Activated gamma-delta T cell (primary cell): ENCODE measurements around the gene PADI2.

Experiments used
- DNase-seq: peaks from one replicate; lab custom pipeline; 2025; lab: John Stamatoyannopoulos, UW

The PADI2 gene

DNA sequence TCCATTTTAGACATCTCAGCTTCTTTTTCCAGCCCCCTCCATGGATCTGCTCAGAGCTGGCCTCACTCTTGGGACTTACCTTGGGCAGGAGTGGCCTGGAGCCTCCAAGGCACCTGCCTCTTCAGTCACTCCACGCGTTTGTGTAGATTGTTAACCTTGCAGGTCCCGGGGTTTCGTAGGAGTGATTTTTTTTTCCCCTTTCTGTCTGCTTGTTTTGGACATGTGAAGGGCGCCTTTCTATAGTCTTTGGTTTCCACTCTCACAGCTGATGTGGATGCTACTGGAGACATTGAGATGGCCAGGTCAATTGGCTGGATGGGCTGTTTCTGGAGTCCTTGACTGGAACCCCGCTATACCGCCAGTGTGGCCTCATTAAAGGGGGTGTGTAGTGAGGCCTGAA is 63.5 kb downstream of the PADI2 start:
- DNase-seq: no peak

DNA sequence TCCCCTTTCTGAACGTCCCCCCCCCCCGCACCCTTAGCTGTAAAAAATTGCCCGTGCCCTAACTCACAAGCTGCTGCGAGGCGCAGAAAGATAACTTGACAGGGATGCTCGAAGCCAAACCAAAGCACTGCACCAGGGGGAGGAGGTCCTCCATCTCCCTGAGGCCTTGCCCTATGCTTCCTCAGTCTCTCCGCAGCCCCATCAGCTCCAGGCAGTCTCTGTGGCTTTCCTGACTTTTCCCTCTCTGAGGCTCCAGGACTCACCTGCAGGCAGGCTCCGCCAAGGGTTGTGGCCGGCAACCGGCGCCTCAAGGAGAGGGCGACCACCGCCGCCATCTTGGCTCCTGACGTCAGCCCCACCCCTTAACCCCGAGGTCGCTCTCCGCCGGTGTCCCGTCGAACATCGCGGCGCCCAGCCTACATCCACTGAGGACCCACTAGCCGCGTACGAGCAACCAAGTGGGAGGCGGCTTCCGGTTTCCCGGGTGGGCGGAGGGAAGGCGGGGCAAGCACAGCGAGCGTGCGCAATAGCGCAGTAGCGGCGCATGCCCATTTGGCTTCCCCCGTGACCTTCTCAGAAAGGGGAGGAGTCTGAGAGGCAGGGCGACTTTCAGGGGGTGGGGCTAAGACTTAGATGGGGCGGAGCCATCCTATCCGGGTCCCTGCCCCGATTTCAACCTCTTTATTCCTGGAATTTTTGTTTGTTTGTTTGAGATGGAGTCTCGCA is 65.4 kb downstream of the PADI2 start, which contains the start of gene SDHB:
TSS of gene SDHB (minus strand) at position 348 of the 726 bp plus-strand sequence. CDS start at position 335, 13 bp downstream.
- peak; percentile 96 for DNase-seq

DNA sequence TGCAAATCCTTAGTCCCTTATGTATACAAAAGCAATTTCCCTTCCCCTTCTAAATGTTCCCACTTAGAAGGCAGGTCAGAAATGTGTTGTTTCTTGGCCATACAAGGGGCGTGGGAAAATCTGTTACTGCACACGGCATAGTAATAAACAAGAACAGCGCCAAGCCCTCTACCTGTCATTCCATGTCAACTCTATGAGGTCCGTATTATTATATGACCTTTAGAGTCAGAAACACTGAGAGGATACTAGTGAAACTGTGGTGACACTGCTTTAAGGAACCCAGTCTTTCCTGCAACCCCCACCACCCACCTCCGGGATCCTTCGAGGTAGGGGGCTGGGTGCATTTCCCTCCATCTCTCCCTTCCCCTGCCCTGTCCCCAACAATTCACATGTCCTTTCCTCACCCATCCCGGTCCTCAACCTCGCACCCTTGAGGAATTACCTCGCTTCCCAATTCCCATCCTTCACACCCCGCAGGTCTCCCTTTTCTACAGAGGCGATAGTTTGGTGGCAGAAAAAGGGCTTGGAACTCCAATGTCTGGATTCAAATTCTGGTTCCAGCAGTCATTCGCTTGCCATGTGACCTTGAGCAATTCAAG is 66.1 kb downstream of the PADI2 start:
- no peak for DNase-seq

DNA sequence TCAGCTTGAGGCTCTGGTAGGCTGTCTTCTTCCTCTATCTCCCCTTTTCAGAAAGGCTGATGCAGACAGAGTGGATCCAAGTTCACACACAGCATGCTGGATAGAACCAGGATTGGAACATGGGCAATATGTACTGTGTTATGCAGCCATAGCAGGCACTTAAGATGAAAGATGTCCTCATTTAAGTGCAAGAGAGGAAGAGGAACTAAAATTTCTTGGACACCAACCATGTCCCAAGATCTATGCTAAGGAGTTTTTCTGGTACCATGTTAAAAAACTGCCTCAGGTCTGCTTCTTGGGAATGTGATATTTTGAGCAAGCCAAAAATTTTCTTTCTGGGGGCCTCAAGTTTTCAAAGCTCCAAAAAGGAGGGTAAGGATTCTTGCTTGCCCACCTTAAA is 66.6 kb downstream of the PADI2 start:
- DNase-seq: no peak

DNA sequence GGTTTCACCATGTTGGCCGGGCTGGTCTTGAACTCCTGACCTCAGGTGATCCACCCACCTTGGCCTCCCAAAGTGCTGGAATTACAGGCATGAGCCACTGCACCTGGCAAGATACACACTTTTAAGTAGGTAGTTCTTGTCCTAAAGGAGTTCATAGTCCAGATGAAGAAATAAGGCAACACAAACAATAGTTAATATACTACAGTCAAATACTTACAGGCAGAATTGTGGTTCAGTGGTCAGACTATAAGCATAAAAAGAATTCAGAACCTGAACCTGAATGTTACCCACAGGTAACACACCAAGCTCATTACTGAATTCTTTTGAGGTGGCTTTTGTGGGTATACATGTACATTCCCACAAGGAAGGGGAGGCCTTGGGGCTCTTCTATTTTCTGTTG is 67.2 kb downstream of the PADI2 start:
- no peak for DNase-seq

DNA sequence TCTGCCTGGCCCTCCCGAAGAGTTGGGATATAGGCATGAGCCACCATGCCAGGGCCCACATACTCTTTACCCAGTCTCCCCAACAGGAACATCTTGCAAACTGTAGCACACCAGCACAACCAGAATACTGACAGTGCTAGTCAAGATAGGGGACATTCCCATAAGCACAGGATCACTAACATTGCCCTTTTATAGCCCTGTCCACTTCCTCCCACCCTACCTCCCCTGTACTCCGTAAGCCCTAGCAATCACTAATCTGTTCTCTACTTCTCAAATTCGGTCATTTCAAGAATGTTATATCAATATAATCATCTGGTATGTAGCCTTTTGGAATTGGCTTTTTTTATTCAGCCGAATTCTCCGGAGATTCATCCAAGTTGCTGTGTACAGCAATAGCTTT is 71.3 kb downstream of the PADI2 start:
- no peak for DNase-seq

DNA sequence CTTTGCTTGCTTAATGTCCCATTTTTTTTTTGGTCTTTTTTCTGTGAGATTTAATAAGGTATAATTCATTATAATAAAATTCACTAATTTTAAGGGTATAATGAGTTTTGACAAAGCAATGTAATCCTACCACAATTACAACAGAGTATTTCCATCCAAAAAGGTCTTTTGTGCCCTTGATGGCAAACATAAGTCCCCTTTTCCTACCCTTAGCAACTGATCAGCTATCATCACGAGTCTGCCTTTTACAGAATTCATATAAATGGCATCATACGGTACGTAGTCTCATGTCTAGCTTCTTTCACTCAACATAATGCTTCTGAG is 73.0 kb downstream of the PADI2 start:
- DNase-seq: no peak

DNA sequence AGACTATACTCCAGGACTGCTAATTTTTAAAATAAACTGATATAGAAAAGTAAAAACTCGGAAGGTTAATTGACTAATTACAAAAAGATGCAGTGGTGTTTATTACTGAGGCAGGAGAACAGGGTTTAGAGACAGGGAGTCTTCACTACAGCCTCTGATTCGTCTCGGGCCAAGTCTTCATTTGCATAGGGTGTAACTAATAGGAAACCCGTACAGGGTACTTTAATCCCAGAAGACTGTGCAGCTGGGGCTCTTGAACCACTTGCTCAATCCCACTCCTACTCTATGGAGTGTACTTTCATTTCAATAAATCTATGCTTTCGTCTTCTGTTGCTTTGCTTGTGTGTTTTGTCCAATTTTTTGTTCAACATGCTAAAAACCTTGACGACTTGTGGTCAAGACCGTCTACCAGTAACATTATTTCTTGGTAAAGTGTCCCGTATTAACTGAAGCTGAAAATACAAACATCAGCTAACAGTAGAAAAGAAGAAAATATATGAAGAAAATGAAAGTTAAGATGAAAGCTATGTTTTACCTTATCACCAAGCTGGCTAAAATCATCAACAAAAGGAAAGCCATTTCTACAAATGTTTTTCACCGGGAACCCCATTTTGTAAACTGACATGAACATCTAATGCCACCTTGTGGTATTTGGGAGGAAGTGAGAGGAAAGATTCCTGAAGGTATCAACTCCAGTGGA is 73.5 kb downstream of the PADI2 start:
- no peak for DNase-seq

DNA sequence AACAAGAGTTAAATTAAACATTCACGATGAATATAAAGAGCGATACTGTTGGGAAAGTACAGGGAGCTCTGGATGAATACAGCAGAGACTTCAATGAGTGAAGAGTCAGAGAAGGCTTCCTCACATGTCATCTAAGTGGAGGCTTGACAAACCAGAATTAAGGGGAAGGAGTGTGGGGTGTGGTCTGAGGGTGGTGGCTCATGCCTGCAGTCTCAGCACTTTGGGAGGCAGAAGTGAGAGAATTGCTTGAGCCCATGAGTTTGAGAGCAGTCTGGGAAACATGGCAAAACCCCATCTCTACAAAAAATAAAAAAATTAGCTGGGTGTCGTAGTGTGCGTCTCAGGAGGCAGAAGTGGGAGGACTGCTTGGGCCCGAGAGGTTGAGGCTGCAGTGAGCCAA is 74.1 kb downstream of the PADI2 start:
- no peak for DNase-seq

DNA sequence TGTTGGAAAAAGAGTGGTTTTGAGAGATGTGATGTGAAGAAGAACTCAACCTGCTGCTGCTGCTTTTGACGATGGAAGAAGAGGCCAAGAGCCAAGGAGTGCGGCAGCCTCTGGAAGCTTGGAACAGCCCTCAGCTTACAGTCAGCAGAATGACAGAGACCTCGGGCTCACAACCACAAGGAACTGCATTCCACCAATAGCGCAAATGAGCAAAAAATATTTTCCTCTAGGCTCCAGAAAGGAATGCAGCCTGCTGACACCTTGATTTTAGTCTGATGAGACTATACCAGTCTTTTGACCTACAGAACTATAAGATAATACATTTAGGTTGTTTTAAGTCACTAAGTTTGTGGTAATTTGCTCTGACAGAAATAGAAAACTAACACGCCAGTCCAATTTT is 75.6 kb downstream of the PADI2 start:
- DNase-seq: no peak

DNA sequence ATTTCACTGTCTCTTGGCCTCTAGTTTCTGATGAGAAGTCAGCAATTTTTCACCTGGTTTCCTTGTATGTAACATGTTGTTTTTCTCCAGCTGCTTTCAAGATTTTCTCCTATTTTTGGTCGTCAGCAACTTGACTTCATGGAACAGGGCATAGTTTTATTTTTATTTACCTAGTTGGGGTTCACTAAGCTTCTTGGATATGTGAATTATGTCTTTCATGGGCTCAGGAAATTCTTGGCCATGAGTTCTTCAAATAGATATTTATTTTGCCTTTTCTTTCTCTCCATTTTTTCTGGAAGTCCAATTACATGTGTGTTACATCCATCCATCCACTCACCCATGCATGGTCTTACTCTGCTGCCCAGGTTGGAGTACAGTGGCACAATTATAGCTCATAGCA is 79.1 kb downstream of the PADI2 start:
- DNase-seq: no peak

DNA sequence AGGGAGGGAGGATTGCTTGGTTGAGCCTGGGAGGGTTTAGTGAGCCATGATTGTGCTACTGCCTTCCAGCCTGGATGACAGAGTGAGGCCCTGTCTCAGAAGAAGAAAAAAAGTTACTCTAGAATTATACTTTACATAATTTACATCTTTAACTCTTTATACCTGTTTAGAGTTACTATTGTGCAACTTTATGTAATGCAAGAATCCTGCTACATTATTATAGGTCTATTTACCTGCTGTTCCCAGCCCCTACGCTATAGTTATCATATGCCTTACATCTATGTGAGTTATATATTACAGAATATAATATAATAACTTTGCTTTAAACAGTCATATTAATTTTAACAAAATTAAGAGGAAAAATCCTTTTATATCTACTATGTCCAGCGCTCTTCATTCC is 79.7 kb downstream of the PADI2 start:
- no peak for DNase-seq

DNA sequence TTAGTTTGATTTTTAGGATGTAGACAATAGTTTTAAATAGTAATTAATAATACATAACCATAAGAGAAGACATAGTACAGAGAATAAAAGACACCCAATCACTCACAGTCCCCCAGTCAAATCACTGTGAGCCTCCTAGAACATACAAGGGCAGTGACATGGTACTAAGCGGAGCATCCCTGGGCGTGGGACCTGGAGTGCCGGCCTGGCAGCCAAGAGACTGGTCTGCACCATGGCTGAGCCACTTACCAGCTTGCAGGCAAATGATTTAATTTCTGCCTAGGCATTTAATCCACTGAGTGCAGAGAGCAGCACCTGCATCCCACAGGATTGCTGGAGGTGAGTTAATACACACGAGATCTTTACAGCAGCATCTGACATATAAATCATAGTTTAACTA is 85.8 kb downstream of the PADI2 start:
- no peak for DNase-seq

DNA sequence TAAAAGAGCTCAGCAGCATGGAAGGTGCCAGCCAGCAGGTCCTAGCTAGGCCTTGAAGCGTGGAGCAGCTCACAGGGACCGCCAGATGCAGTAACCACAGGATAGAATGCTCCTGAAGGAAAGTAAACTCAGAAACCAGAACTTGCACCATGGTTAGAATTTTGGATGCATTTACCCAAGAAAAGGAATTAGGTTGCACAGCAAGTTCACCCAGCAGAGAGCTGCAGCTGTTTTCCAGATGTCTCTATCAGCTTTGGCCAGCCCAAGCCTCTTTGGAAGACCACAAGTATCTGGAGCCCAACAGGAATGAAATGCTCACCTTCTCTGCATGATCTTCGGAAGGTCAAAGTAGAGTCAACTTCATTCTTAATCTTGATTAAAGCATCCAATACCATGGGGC is 86.5 kb downstream of the PADI2 start:
- DNase-seq: no peak

DNA sequence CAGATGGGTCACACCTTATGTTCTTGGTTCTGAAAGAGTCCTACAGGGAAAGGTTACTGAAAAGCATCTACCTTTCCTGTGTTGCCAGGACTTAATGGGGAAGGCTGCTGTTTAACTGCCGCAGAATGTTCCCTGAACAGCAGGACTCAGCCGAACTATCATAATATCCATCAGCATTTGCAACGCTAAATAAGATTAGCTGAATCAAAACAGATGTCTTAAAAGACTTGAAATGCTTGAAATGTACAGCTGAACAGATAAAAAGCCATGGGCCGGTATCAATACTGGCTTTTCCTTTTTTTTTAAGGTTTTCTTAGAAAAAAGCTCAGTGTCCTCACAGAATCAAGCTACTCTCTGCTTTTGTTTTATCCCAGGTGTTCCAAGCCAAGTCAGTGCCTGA is 87.8 kb downstream of the PADI2 start:
- no peak for DNase-seq

DNA sequence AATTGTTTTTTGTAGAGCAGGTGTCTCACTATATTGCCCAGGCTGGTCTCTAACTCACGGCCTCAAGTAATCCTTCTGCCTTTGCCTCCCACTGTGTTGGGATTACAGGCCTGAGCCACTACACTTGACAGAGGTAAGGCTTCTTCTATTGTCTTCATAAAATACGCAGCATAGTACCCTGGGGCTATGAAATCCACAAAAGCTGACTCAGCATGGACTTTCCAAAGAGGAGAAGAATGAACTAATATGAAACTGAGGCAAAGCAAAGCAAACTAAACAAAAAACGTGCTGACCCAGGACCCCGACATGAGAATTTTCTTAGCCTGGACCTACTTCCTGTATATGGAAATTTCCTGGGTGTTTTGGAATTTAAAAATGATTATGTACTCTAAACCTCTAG is 89.0 kb downstream of the PADI2 start:
- no peak for DNase-seq

DNA sequence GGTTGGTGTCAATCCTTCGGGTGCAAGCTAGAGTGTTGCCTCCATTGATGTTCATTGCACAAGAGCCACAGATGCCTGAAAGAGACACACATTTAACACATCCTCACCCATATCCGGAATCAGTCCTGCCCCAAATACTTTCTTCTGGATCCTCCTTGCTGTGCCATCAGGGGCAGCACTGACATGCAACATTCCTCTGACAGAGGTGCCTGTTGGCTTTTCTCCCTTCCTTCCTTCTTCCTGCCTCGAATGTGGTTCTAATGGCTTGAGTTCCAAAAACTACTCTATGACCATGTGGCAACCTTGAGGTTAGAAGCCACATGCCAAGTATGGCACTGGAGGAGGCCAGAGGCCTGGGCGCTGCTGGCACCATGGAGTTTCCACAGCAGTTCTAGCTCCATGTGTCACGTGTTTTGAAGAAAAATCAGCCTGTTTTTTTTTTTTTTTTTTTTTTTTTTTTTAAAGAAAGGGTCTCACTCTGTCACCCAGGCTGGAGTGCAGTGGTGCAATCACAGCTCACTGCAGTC is 90.5 kb downstream of the PADI2 start:
- no peak for DNase-seq

DNA sequence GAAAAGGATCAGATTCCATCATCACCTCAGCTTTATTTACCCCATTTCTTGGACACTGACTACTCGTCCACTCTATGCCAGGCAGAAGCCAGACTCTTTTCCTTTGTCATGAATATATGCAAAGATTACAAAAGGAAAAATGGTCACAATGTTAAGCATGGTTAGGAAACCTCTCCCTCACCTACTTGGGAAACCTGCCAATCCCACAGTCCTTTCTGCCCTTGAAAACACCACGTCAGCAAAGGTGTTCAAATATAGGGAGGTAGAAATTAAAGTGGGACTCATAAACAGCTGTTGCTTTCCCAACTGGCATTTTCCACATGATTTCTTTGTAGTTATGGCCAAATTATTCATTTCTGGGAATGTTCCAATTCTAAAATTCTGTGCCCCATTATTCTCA is 91.4 kb downstream of the PADI2 start:
- no peak for DNase-seq

DNA sequence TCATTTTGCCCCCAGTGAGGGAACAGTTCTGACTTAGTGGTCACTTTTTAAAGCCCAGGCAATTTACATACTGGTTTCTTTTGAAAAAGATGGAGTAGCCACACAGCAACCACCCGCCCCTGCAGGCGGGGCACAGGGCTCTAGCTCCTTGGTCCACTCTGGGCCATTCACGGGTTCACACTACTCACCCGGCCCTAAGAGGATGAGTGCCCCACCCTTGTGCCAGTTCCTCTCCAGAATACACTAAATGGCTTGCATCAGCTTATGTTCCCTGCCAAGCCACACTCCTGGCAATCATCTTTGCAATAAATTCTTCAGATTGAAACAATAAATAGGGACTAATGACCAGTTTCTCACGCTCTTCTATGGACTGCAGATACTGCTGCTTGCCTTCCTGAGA is 91.8 kb downstream of the PADI2 start:
- no peak for DNase-seq

DNA sequence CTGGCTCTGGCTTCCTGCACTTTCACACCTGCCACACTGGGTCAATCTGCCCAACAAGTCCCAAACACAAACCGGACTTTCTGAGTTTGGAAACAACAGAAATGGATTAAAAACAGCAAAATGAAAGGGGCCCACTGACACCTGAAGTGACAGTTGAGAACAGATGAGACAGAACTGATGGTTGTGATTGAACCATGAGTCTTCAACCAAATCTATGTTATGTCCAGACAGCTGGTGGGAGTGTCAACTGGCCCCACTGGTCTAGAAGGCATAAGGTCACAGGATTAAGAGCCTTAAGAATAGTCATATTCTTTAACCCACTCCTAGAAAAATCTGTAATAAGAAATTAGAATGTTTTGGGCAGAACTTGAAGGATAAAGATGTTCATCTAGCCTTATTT is 94.5 kb downstream of the PADI2 start:
- DNase-seq: no peak

DNA sequence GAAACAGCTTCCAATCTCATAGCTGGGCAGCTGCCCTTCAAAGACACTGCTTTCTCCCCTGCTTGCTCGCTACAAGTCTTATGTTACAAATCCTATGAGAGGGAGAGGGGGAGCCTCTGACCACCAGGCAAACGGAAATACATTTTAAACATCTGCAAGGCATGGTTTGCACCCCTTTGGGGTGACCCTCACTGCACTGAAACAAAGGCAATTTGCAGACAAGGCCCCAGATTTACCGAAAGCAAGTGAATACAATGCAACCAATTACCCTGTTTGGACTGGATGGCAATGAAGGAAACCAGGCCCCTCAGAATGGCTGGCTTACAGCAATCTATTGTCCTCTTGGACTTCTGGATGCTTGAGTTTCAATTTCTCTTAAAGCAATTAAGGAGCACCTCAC is 95.7 kb downstream of the PADI2 start:
- no peak for DNase-seq

DNA sequence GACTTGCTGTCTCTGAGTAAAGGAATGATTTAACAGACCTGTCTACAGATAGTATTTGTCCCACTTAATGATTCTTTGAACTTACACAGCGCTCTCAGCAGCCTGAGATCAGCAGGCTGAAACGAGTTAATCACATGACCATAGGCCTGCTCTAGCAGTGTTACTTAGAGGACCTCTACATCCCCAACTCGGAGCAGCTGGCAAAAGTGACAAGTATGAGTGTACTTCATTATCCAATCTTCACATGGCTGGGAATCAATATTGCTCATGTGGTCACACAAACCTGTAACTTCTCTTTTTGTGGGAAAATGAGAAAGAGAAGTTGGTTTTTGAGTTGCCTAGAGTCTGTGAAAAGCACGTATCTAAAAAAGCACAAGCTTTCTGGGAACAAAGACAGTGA is 96.1 kb downstream of the PADI2 start:
- no peak for DNase-seq

DNA sequence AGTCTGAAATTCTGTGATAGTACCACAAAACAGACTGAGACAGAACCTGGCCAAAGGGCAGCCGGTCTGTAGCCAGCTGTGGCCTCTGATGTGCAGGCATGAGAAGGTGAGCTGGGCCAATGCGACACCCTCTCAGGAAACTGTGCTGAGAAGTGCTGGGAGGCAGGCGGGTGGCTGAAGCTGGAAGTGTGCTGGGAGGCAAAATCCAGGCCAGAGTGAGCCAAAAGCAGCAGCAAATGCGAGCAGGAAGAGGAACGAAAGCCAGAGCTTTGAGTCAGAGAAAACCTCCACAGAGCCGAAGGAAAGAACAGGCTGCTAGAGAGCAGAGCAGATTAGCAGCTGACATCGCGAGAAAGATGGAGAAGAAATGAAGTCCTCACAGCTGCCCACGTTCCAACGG is 97.4 kb downstream of the PADI2 start:
- DNase-seq: no peak
